Hair follicular keratinocyte (primary cell): Measurements from ENCODE around the gene OR4K13. TPM values are rescaled to one million over a fixed set of nuclear protein-coding genes. Genes with fewer than 3 reads are reported as not detected.

Experiments
- total RNA-seq: library from RNA; depleted of rRNA; stranded (reverse); fragments of >200 nt; gene quantifications from 2 replicates; pipeline ENCODE4 v1.2.3, GENCODE V29; 2015

The OR4K13 gene, protein sequence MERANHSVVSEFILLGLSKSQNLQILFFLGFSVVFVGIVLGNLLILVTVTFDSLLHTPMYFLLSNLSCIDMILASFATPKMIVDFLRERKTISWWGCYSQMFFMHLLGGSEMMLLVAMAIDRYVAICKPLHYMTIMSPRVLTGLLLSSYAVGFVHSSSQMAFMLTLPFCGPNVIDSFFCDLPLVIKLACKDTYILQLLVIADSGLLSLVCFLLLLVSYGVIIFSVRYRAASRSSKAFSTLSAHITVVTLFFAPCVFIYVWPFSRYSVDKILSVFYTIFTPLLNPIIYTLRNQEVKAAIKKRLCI
- total RNA-seq: not detected in 2 replicates

DNA sequence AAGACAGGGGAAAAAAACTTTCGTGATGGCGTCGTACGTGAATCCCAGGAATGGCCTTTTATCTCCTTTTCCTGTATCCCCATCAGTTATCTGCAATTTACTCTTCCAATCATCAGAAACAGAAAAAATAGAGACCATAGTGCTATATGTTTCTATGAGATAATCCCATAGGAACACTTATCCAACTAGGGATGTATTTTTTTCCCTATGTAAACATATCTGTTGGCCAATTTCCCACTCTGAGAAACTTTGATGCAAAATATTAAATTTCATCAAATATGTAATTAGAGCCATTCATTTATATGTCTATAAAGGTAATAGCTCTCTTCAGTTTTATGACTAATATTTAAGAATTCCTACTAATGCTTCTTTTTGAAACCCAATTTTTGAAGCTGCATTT is at the start of gene OR4K13:
Gene OR4K13, minus strand, starts transcription at position 101 of the 400 bp plus-strand sequence. CDS start 1,280 bp downstream, outside the sequence.

DNA sequence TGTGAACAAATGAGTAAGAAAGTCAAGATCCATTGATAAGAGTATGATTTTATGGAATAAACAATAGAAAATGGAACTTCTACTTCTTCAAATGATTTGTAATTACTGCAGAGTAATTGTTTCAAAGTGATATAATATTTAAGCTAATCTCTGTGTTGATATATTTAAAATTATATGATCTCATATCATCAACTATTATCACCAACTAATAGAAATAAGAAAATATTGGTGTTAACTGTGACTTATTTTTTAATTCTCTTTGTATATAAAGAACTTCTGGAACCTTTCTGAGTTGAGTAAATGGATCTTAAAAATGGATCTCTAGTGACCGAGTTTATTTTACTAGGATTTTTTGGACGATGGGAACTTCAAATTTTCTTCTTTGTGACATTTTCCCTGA is 23.9 kb upstream of the OR4K13 start, which contains the start of gene OR4L1:
Gene OR4L1, plus strand, starts transcription at position 301 of the 400 bp plus-strand sequence. Its CDS starts 0 bp downstream, at position 301.

DNA sequence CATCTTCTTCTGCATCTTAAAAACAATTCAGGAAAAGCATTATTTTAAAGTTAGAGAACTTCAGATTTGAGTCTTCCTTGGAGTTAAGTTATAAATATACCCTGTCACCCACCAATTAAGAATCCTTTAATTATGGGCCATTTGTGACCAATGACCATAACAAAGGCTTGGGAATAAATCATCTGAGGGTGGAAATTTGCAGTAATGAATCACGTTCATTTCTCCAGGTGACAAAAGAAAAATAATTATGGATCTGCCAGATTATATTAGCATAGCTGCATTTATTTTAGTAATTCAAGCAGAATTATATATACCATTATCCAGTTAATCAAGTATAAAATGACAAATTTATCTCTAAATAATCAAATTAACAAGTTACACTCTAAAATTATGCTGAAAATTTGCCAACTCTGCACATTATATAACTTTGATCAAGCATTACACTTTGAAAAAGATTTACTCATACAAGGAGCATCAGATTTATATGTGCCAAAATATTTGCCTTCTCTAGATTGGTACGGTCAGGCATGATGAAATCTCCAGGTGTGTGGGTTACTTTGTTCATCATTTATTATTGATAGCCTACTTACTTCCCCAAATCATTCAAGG is 16.5 kb downstream of the OR4K13 start, which contains the start of gene OR4K14:
Gene OR4K14, minus strand, starts transcription at position 51 of the 609 bp plus-strand sequence. CDS start 4,114 bp downstream, outside the sequence.

DNA sequence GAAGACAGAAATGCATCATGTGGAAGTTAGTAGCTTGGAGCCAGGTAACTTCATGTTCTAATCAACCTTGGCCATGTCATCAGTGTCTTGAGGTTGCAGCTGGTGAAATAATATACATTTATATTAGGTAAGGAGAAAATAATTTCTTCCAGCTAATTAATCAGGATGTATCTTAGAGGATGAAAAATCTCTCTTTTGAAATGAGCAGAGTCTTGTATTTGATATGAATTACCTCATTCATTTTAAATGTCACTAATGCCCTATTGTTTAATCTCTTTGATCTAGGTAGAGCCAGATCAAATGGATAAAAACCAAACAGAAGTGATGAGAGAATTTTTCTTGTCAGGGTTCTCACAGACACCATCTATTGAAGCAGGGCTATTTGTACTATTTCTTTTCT is 34.0 kb downstream of the OR4K13 start, which contains the start of gene OR4Q2:
Gene OR4Q2, plus strand, starts transcription at position 301 of the 400 bp plus-strand sequence.

Other genes with a start within 250 kb of the OR4K13 start
- not detected in 2 replicates for gene OR4N2, start 232.3 kb downstream of the OR4K13 start, total RNA-seq
- not detected in 2 replicates for gene OR4K2, start 160.9 kb downstream of the OR4K13 start, total RNA-seq
- gene OR4K5, start 115.4 kb downstream of the OR4K13 start, total RNA-seq: not detected in 2 replicates
- gene OR4K1, start 105.1 kb downstream of the OR4K13 start, total RNA-seq: not detected in 2 replicates
- gene OR4K15, start 60.4 kb downstream of the OR4K13 start, total RNA-seq: not detected in 2 replicates
- not detected in 2 replicates for gene OR4Q2, start 33.9 kb downstream of the OR4K13 start, total RNA-seq
- gene OR4K14, start 16.7 kb downstream of the OR4K13 start, total RNA-seq: not detected in 2 replicates
- not detected in 2 replicates for gene OR4L1, start 24.0 kb upstream of the OR4K13 start, total RNA-seq
- not detected in 2 replicates for gene OR4K17, start 74.7 kb upstream of the OR4K13 start, total RNA-seq
- gene OR4N5, start 102.8 kb upstream of the OR4K13 start, total RNA-seq: not detected in 2 replicates
- not detected in 2 replicates for gene OR11G2, start 154.9 kb upstream of the OR4K13 start, total RNA-seq
- not detected in 2 replicates for gene OR11H6, start 187.7 kb upstream of the OR4K13 start, total RNA-seq
- gene OR11H7, start 192.9 kb upstream of the OR4K13 start, total RNA-seq: not detected in 2 replicates
- gene OR11H4, start 203.2 kb upstream of the OR4K13 start, total RNA-seq: not detected in 2 replicates